GM13976 (cell line): ENCODE measurements around the gene ZKSCAN1.
"Not testable (repeated sequence)": the region's sequence is repeated elsewhere in the genome, so short reads cannot be mapped to it uniquely, and the experiment has no call there.

ENCODE experiments used
- DNase-seq: peaks from one replicate; pipeline ENCODE4 v3.0.0; 2012; ENCODE audit warnings: low spot score
- CTCF ChIP-seq: IDR thresholded peaks from 2 replicates; pipeline ENCODE4 v1.5.1; 2012; ENCODE audit warnings: borderline replicate concordance, mild to moderate bottlenecking; ENCODE audit not compliant: insufficient read depth; ENCODE audit errors: extremely low read depth, missing control alignments, control extremely low read depth
- in situ Hi-C: fragments of 300-500 bp; cut with MboI; formaldehyde crosslinking; loops from one replicate; pipeline ENCODE4 v1.12.0; 2022; ENCODE audit warnings: low sequenced_read_pairs, mixed read lengths, inconsistent platforms; ENCODE audit not compliant: unreplicated experiment

The ZKSCAN1 gene

GRCh38 chr7:100003711-100004661, 11.4 kb upstream of the ZKSCAN1 start:
- DNase-seq = no peak
- no peak for TF ChIP-seq CTCF
- in situ Hi-C loops = no loop called here

- in situ Hi-C loops = no loop called here
- no peak for DNase-seq
- TF ChIP-seq CTCF = no peak
Measured at GRCh38 chr7:100007887-100008286, 7.5 kb upstream of the ZKSCAN1 start.

GRCh38 chr7:100008525-100008924, 6.9 kb upstream of the ZKSCAN1 start:
- in situ Hi-C loops = no loop called here
- TF ChIP-seq CTCF = no peak
- no peak for DNase-seq

GRCh38 chr7:100009952-100010351, 5.4 kb upstream of the ZKSCAN1 start:
- in situ Hi-C loops = not testable (repeated sequence)

GRCh38 chr7:100010901-100011300, 4.5 kb upstream of the ZKSCAN1 start:
- TF ChIP-seq CTCF = no peak
- no peak for DNase-seq
- in situ Hi-C loops = no loop called here

More at GRCh38 chr7:100009952-100010351, 5.4 kb upstream of the ZKSCAN1 start:
- not testable (repeated sequence) for DNase-seq

GRCh38 chr7:100011516-100011915, 3.9 kb upstream of the ZKSCAN1 start:
- DNase-seq = no peak
- in situ Hi-C loops = no loop called here
- no peak for TF ChIP-seq CTCF

GRCh38 chr7:100012385-100013327, 2.7 kb upstream of the ZKSCAN1 start:
- in situ Hi-C loops, DNase-seq: not testable (repeated sequence)
